AG04450 (cell line): ENCODE data around the gene TBXA2R. TPM values are rescaled to one million over a fixed set of nuclear protein-coding genes. Genes with fewer than 3 reads are reported as not detected.

Source experiments
- CTCF ChIA-PET: fragments of 300-600, 350-600 bp; formaldehyde crosslinking; extraction: SDS; loops from one replicate; lab custom pipeline; 2022; ENCODE audit warnings: antibody characterized with exemption, inconsistent platforms; lab: Charles Lee
- POLR2A ChIA-PET: fragments of 350-600 bp; formaldehyde crosslinking; extraction: SDS; loops from one replicate; lab custom pipeline; 2021; ENCODE audit warnings: antibody characterized with exemption, inconsistent platforms; lab: Yijun Ruan, JAX
- DNase-seq: peaks from one replicate; pipeline ENCODE4 v3.0.0-alpha.2; 2011; ENCODE audit warnings: low read depth, low spot score
- H3K27ac ChIP-seq: one replicate; pipeline ENCODE4 v1.5.1; 2012; ENCODE audit warnings: low read depth, low read length, control low read depth
- H3K27me3 ChIP-seq: one replicate; pipeline ENCODE4 v1.6.0; 2012; ENCODE audit warnings: low read length; ENCODE audit not compliant: control insufficient read depth, insufficient read depth
- H3K4me3 ChIP-seq: 2 replicates; pipeline ENCODE4 v1.5.1; 2011; ENCODE audit warnings: mild to moderate bottlenecking, low read depth, low read length, control low read depth
- H3K9me3 ChIP-seq: 2 replicates; pipeline ENCODE4 v1.5.1; 2012; ENCODE audit warnings: low read length; ENCODE audit not compliant: control insufficient read depth, insufficient read depth
- CTCF ChIP-seq: IDR thresholded peaks from 2 replicates; pipeline ENCODE4 v1.5.1; 2011; ENCODE audit warnings: low read depth, low read length, control low read depth, inconsistent platforms
- polyA plus RNA-seq: library from polyadenylated mRNA; depleted of rRNA; stranded (reverse); fragments of >200 nt; gene quantifications from 2 replicates; pipeline ENCODE4 v1.2.3, GENCODE V29; 2011

Gene TBXA2R
- polyA plus RNA-seq, 1 experiment = 0.84 TPM

- peaks cover 25% of the 10 kb centered on the region for H3K9me3 ChIP-seq
- DNase-seq = no peak
- TF ChIP-seq CTCF = no peak
- ChIA-PET CTCF (interaction anchor here (1.2 kb wide), 1 partner anchor 549 kb away, joined by 3 read pairs; no protein-coding TSS in a partner anchor), POLR2A (interaction anchor here (0.6 kb wide), 1 partner anchor 8 kb away, joined by 3 read pairs; no protein-coding TSS in a partner anchor)
- H3K4me3 ChIP-seq = no peak overlapping the region
- H3K27me3 ChIP-seq = no peaks in the 10 kb centered on the region
- no peak overlapping the region for H3K27ac ChIP-seq
Measured at GRCh38 chr19:3590991-3591659, 15.6 kb downstream of the TBXA2R start.

- POLR2A ChIA-PET = interaction anchor here (0.7 kb wide), 1 partner anchor 45 kb away, joined by 3 read pairs; no protein-coding TSS in a partner anchor
- no peak for TF ChIP-seq CTCF
- Histone ChIP-seq H3K27ac (no peak overlapping the region), H3K9me3 (peaks cover 25% of the 10 kb centered on the region), H3K4me3 (no peak overlapping the region), H3K27me3 (peaks cover 8% of the 10 kb centered on the region)
- no peak for DNase-seq
- CTCF ChIA-PET = no interaction called here
Measured at GRCh38 chr19:3589949-3590348, 16.7 kb downstream of the TBXA2R start.

DNA sequence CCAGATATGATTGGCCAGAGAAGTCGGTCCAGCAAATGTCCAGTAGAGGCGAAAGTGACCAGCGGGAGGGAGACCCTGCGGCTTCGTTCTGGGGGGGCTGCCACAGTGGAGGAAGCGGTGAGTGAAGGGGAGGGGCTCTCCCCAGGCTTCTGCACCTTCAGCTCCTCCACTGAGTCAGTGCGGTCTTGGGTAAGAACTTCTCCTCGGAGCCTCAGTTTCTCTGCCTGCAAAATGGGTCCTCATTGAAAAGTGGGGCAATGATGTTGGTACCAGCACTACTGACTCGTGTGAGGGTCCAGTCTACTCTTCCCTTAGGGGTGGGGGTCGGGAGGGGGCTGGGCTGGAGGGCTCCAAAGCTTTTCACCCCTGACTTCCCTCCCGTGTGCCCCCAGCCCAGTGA is 17.2 kb downstream of the TBXA2R start:
- H3K4me3 ChIP-seq = no peak overlapping the region
- no peak overlapping the region for H3K27ac ChIP-seq
- H3K27me3 ChIP-seq = peaks cover 8% of the 10 kb centered on the region
- POLR2A ChIA-PET = no interaction called here
- CTCF ChIA-PET = no interaction called here
- TF ChIP-seq CTCF = no peak
- no peak for DNase-seq
- H3K9me3 ChIP-seq = peaks cover 25% of the 10 kb centered on the region

DNA sequence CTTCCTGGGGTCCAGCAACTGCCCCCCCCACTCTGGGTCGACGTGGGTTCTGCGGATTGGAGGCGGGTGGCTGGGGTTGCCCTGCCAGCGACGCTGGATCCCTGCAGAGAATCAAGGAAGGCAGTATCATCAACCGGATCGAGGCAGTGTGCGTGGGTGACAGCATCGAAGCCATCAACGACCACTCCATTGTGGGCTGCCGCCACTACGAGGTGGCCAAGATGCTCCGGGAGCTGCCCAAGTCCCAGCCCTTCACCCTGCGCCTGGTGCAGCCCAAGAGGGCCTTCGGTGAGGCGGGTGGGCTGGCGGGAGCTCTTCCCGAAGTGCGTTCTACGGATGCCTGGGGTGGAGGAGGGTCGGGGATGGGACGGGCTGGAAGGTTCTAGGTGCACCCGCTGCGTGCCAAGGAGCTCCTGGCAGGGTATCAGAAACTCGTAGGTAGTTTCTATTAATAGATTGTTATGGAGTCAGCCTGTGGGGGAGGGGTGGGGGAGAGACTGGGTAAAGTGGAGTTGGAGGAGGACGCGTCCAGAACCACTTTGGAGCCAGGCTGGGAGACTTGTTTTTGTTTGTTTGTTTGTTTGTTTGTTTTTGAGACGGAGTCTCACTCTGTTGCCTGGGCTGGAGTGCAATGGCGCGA is 19.8 kb downstream of the TBXA2R start:
- CTCF ChIA-PET = interaction anchor here (0.6 to 1.4 kb wide), 3 partner anchors 21 to 1126 kb away, joined by 3 read pairs; no protein-coding TSS in a partner anchor
- TF ChIP-seq CTCF = no peak
- DNase-seq = no peak
- no peak overlapping the region for H3K27ac ChIP-seq
- peaks cover 20% of the 10 kb centered on the region for H3K9me3 ChIP-seq
- no peak overlapping the region for H3K4me3 ChIP-seq
- H3K27me3 ChIP-seq = peaks cover 8% of the 10 kb centered on the region
- POLR2A ChIA-PET = no interaction called here

- POLR2A ChIA-PET = no interaction called here
- H3K9me3 ChIP-seq = peaks cover 17% of the 10 kb centered on the region
- CTCF ChIA-PET = interaction anchor here (0.6 to 1.4 kb wide), 3 partner anchors 22 to 1125 kb away, joined by 3 read pairs; no protein-coding TSS in a partner anchor
- DNase-seq = no peak
- peak; percentile 53 for TF ChIP-seq CTCF
- no peak overlapping the region for H3K4me3 ChIP-seq
- no peak overlapping the region for H3K27ac ChIP-seq
- H3K27me3 ChIP-seq = peaks cover 8% of the 10 kb centered on the region
Measured at GRCh38 chr19:3586127-3586626, 20.5 kb downstream of the TBXA2R start.
